ENCODE results near the gene SLC16A4.

- TF ChIP-seq EZH2 (IDR thresholded peaks at IDR 0.05; ENCODE audit: borderline replicate concordance, low read depth, low read length, severe bottlenecking) (no peak), CTCF (IDR thresholded peaks at IDR 0.05; ENCODE audit: borderline replicate concordance, extremely low read depth, low read length, poor library complexity, severe bottlenecking) (no peak)
Observed at GRCh38 chr1:110430901-110431300, 40.1 kb upstream of the SLC16A4 start.
